H9 (cell line): Measurements from ENCODE around the gene MRPL40. TPM values are rescaled to one million over a fixed set of nuclear protein-coding genes. Genes with fewer than 3 reads are reported as not detected.

ENCODE experiments used
- DNase-seq: peaks from one replicate; pipeline ENCODE4 v3.0.0-alpha.2; 2017
- H2AFZ ChIP-seq: one replicate; pipeline ENCODE4 v1.6.1; 2013; ENCODE audit warnings: mild to moderate bottlenecking, low read length, control low read depth, moderate library complexity
- H2AK5ac ChIP-seq: 2 replicates; pipeline ENCODE4 v1.6.1; 2013; ENCODE audit warnings: low read length, control low read depth, mixed read lengths; ENCODE audit not compliant: insufficient read length
- H2BK120ac ChIP-seq: one replicate; pipeline ENCODE4 v1.6.1; 2013; ENCODE audit warnings: low read depth, mild to moderate bottlenecking, low read length, control low read depth, inconsistent platforms; ENCODE audit not compliant: poor library complexity, severe bottlenecking
- H2BK12ac ChIP-seq: 2 replicates; pipeline ENCODE4 v1.6.1; 2013; ENCODE audit warnings: low read length, control low read depth, mixed read lengths, low read depth; ENCODE audit not compliant: insufficient read length
- H2BK15ac ChIP-seq: 2 replicates; pipeline ENCODE4 v1.6.1; 2013; ENCODE audit warnings: low read depth, low read length, control low read depth
- H2BK20ac ChIP-seq: one replicate; pipeline ENCODE4 v1.6.1; 2013; ENCODE audit warnings: low read depth, mild to moderate bottlenecking, low read length, control low read depth, inconsistent platforms; ENCODE audit not compliant: poor library complexity, severe bottlenecking
- H2BK5ac ChIP-seq: 2 replicates; pipeline ENCODE4 v1.6.1; 2013; ENCODE audit warnings: low read length, control low read depth, mixed read lengths; ENCODE audit not compliant: insufficient read length
- H3K14ac ChIP-seq: 2 replicates; pipeline ENCODE4 v1.6.1; 2013; ENCODE audit warnings: low read length, control low read depth; ENCODE audit not compliant: insufficient read depth
- H3K18ac ChIP-seq: 2 replicates; pipeline ENCODE4 v1.6.1; 2013; ENCODE audit warnings: low read depth, mild to moderate bottlenecking, mixed read lengths, low read length, control low read depth; ENCODE audit not compliant: insufficient read length
- H3K23ac ChIP-seq: 2 replicates; pipeline ENCODE4 v1.6.1; 2013; ENCODE audit warnings: low read length, control low read depth, mixed read lengths, low read depth; ENCODE audit not compliant: insufficient read length
- H3K23me2 ChIP-seq: 2 replicates; pipeline ENCODE4 v1.6.1; 2013; ENCODE audit warnings: low read depth, mild to moderate bottlenecking, mixed read lengths, low read length, control low read depth; ENCODE audit not compliant: insufficient read length, poor library complexity, severe bottlenecking
- H3K27ac ChIP-seq: 2 replicates; pipeline ENCODE4 v1.5.1; 2013; ENCODE audit warnings: low read length, control low read depth, mixed read lengths, low read depth; ENCODE audit not compliant: insufficient read length
- H3K27me3 ChIP-seq: 2 replicates; pipeline ENCODE4 v1.6.1; 2013; ENCODE audit warnings: low read length, control low read depth, inconsistent platforms; ENCODE audit not compliant: insufficient read depth
- H3K4ac ChIP-seq: 2 replicates; pipeline ENCODE4 v1.6.1; 2013; ENCODE audit warnings: low read depth, mild to moderate bottlenecking, control low read depth, inconsistent platforms, low read length, moderate library complexity
- H3K4me1 ChIP-seq: 2 replicates; pipeline ENCODE4 v1.6.1; 2013; ENCODE audit warnings: low read length, control low read depth, inconsistent platforms; ENCODE audit not compliant: insufficient read depth
- H3K4me2 ChIP-seq: 2 replicates; pipeline ENCODE4 v1.6.1; 2013; ENCODE audit warnings: low read length, control low read depth, mixed read lengths; ENCODE audit not compliant: insufficient read length, insufficient read depth
- H3K56ac ChIP-seq: 2 replicates; pipeline ENCODE4 v1.6.1; 2013; ENCODE audit warnings: low read depth, mild to moderate bottlenecking, mixed read lengths, low read length, control low read depth; ENCODE audit not compliant: insufficient read length
- H3K79me1 ChIP-seq: 2 replicates; pipeline ENCODE4 v1.6.1; 2013; ENCODE audit warnings: low read depth, mild to moderate bottlenecking, moderate library complexity, low read length, control low read depth, inconsistent platforms; ENCODE audit not compliant: insufficient read depth, poor library complexity, severe bottlenecking
- H3K79me2 ChIP-seq: 2 replicates; pipeline ENCODE4 v1.6.1; 2013; ENCODE audit warnings: low read length, control low read depth, inconsistent platforms; ENCODE audit not compliant: insufficient read depth
- H3K9ac ChIP-seq: 2 replicates; pipeline ENCODE4 v1.6.1; 2013; ENCODE audit warnings: low read length, control low read depth, mixed read lengths; ENCODE audit not compliant: insufficient read length; ENCODE audit errors: extremely low read depth
- H3K9me3 ChIP-seq: one replicate; pipeline ENCODE4 v1.6.1; 2013; ENCODE audit warnings: low read depth, low read length, inconsistent platforms; ENCODE audit not compliant: control insufficient read depth
- H3T11ph ChIP-seq: one replicate; pipeline ENCODE4 v1.6.1; 2013; ENCODE audit warnings: mild to moderate bottlenecking, low read length, control low read depth, inconsistent platforms
- H4K20me1 ChIP-seq: one replicate; pipeline ENCODE4 v1.6.1; 2013; ENCODE audit not compliant: control insufficient read depth, insufficient read length, insufficient read depth
- H4K5ac ChIP-seq: 2 replicates; pipeline ENCODE4 v1.6.1; 2013; ENCODE audit warnings: low read depth, mild to moderate bottlenecking, mixed read lengths, low read length, control low read depth; ENCODE audit not compliant: insufficient read length
- H4K8ac ChIP-seq: replicated peaks from 2 replicates; pipeline ENCODE4 v1.6.1; 2013; ENCODE audit warnings: low read length, control low read depth, mixed read lengths, low read depth; ENCODE audit not compliant: insufficient read length
- H4K91ac ChIP-seq: 2 replicates; pipeline ENCODE4 v1.6.1; 2013; ENCODE audit warnings: low read depth, mild to moderate bottlenecking, moderate library complexity, mixed read lengths, low read length, control low read depth; ENCODE audit not compliant: insufficient read length
- H3K27ac Mint-ChIP-seq, 3 experiments: 2 replicates in 2 of 3; 3 replicates in 1 of 3; pipeline ENCODE4 v1.8.0; 2020 to 2021; ENCODE audit warnings: mixed read lengths in 3 of 3, mild to moderate bottlenecking in 1 of 3, moderate library complexity in 1 of 3
- H3K27me3 Mint-ChIP-seq: 2 replicates; pipeline ENCODE4 v1.8.0; 2021; ENCODE audit warnings: low read depth, mild to moderate bottlenecking, moderate library complexity, mixed read lengths
- H3K36me3 Mint-ChIP-seq, 3 experiments: 2 replicates in 2 of 3; 3 replicates in 1 of 3; pipeline ENCODE4 v1.8.0; 2020 to 2021; ENCODE audit warnings: low read depth in 3 of 3, mixed read lengths in 3 of 3; ENCODE audit not compliant: insufficient read depth in 1 of 3
- H3K4me1 Mint-ChIP-seq, 2 experiments: 2 replicates each; pipeline ENCODE4 v1.8.0; 2020; ENCODE audit warnings: mixed read lengths in 2 of 2
- H3K4me3 Mint-ChIP-seq, 2 experiments: 2 replicates in 1 of 2; 3 replicates in 1 of 2; pipeline ENCODE4 v1.8.0; 2020 to 2021; ENCODE audit warnings: mild to moderate bottlenecking in 2 of 2, mixed read lengths in 2 of 2, moderate library complexity in 1 of 2
- H3K9me3 Mint-ChIP-seq, 2 experiments: 2 replicates in 1 of 2; 3 replicates in 1 of 2; pipeline ENCODE4 v1.8.0; 2020; ENCODE audit warnings: mild to moderate bottlenecking in 2 of 2, mixed read lengths in 2 of 2, moderate library complexity in 1 of 2
- WGBS: extraction: QIAGEN DNeasy Blood & Tissue Kit; methylation state at CpG from one replicate; pipeline ENCODE4 v1.1.7; 2013; ENCODE audit warnings: missing lambda C conversion rate, low lambda C conversion rate, mixed read lengths; ENCODE audit not compliant: insufficient read length; ENCODE audit errors: extremely low coverage; 5-methylcytosine and 5-hydroxymethylcytosine counted together
- total RNA-seq: library from RNA; stranded (reverse); gene quantifications from 2 replicates; pipeline ENCODE4 v1.2.1, GENCODE V29; 2021
- TF ChIP-seq, protein P1 (sequence below): fragments of 200-600 bp; sonication (generic); conservative IDR thresholded peaks from 3 replicates; pipeline ENCODE4 v1.8.0; 2021; ENCODE audit warnings: antibody characterized with exemption, mild to moderate bottlenecking

The MRPL40 gene
- total RNA-seq, 1 experiment from 2014 or later = 15.2 TPM

GRCh38 chr22:19450363-19451175, 18.2 kb downstream of the MRPL40 start:
- H3K9ac ChIP-seq = no peak overlapping the region
- no peak overlapping the region for H3K18ac ChIP-seq
- H2AK5ac ChIP-seq = no peak overlapping the region
- no peak overlapping the region for H3K23ac ChIP-seq
- Mint-ChIP-seq H3K4me3 (no peak overlapping the region), H3K27me3 (peaks cover 15% of the 10 kb centered on the region), H3K9me3 (no peaks in the 10 kb centered on the region; a peak in 1 of 5 replicates), H3K4me1 (peaks cover 16 to 18% of the 10 kb centered on the region in 2 experiments), H3K36me3 (peaks cover 21 to 66% (median 49%) of the 10 kb centered on the region in 3 experiments), H3K27ac (no peak overlapping the region)
- H2BK5ac ChIP-seq = no peak overlapping the region
- no peak overlapping the region for H3K14ac ChIP-seq
- H3K79me1 ChIP-seq = no peaks in the 10 kb centered on the region
- H3K79me2 ChIP-seq = no peaks in the 10 kb centered on the region; the same call in 1 of the 2 replicates
- TF ChIP-seq, protein P1, sequence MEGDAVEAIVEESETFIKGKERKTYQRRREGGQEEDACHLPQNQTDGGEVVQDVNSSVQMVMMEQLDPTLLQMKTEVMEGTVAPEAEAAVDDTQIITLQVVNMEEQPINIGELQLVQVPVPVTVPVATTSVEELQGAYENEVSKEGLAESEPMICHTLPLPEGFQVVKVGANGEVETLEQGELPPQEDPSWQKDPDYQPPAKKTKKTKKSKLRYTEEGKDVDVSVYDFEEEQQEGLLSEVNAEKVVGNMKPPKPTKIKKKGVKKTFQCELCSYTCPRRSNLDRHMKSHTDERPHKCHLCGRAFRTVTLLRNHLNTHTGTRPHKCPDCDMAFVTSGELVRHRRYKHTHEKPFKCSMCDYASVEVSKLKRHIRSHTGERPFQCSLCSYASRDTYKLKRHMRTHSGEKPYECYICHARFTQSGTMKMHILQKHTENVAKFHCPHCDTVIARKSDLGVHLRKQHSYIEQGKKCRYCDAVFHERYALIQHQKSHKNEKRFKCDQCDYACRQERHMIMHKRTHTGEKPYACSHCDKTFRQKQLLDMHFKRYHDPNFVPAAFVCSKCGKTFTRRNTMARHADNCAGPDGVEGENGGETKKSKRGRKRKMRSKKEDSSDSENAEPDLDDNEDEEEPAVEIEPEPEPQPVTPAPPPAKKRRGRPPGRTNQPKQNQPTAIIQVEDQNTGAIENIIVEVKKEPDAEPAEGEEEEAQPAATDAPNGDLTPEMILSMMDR = no peak
- no peak overlapping the region for H3T11ph ChIP-seq
- H4K5ac ChIP-seq = no peak overlapping the region
- no peak overlapping the region for H2BK12ac ChIP-seq
- H2BK20ac ChIP-seq = no peak overlapping the region
- peaks cover 2% of the 10 kb centered on the region for H4K20me1 ChIP-seq
- no peak overlapping the region for H2BK15ac ChIP-seq
- no peak overlapping the region for H2AFZ ChIP-seq
- H3K27me3 ChIP-seq = no peaks in the 10 kb centered on the region; the same call in 1 of the 2 replicates
- DNase-seq = no peak
- no peaks in the 10 kb centered on the region for H3K9me3 ChIP-seq
- H3K23me2 ChIP-seq = peaks cover 9% of the 10 kb centered on the region
- no peak overlapping the region for H2BK120ac ChIP-seq
- H3K4me2 ChIP-seq = no peak overlapping the region
- H3K27ac ChIP-seq = no peak overlapping the region
- no peak overlapping the region for H3K4ac ChIP-seq
- H4K91ac ChIP-seq = no peak overlapping the region
- no peaks in the 10 kb centered on the region for H3K4me1 ChIP-seq
- no peak overlapping the region for H3K56ac ChIP-seq
- no CpG with 5 or more reads among the region's 8 CpGs for WGBS
- H4K8ac ChIP-seq = no peak overlapping the region
